Activated naive CD4-positive, alpha-beta T cell treated with anti-CD3 and anti-CD28 coated beads, Interleukin-2, amount 10 ng/mL, durations not matched to agents 7 days and 5 days (primary cell): ENCODE results near the gene PIGK.

Experiments
- CTCF ChIA-PET: fragments of 350-600 bp; sonication (Branson Sonifier 250); formaldehyde crosslinking; loops from one replicate; lab custom pipeline; 2021; ENCODE audit warnings: antibody characterized with exemption; lab: Charles Lee
- DNase-seq: peaks from one replicate; pipeline ENCODE4 v3.0.0-alpha.2; 2020
- H3K27ac Mint-ChIP-seq: one replicate; pipeline ENCODE4 v1.8.0; 2021; ENCODE audit warnings: mild to moderate bottlenecking, moderate library complexity, mixed read lengths
- H3K27me3 Mint-ChIP-seq: one replicate; pipeline ENCODE4 v1.8.0; 2021; ENCODE audit warnings: mild to moderate bottlenecking, mixed read lengths
- H3K36me3 Mint-ChIP-seq: one replicate; pipeline ENCODE4 v1.8.0; 2021; ENCODE audit warnings: mixed read lengths
- H3K4me1 Mint-ChIP-seq: one replicate; pipeline ENCODE4 v1.8.0; 2021; ENCODE audit warnings: mixed read lengths
- H3K4me3 Mint-ChIP-seq: one replicate; pipeline ENCODE4 v1.8.0; 2021; ENCODE audit warnings: mild to moderate bottlenecking, moderate library complexity, mixed read lengths
- H3K9me3 Mint-ChIP-seq: one replicate; pipeline ENCODE4 v1.8.0; 2021; ENCODE audit warnings: mixed read lengths

The PIGK gene

GRCh38 chr1:77219166-77219887 lies at the start of gene PIGK:
TSS of gene PIGK (minus strand) at chr1:77219430. CDS start at chr1:77219402, 28 bp downstream.
- Mint-ChIP-seq H3K9me3 (no peaks in the 10 kb centered on the region), H3K27me3 (no peaks in the 10 kb centered on the region), H3K4me1 (peaks cover 33% of the 10 kb centered on the region), H3K4me3 (peak within 1 kb of the TSS; percentile 93), H3K36me3 (peaks cover 23% of the 10 kb centered on the region), H3K27ac (peak within 1 kb of the TSS; percentile 91)
- CTCF ChIA-PET, result interaction anchor here (0.5 to 1.1 kb wide), 2 partner anchors 94 to 1065 kb away, joined by 3 read pairs; no protein-coding TSS in a partner anchor
- DNase-seq, result peak; percentile 94

- no peak overlapping the region for H3K27ac Mint-ChIP-seq
- no peaks in the 10 kb centered on the region for H3K27me3 Mint-ChIP-seq
- no peak overlapping the region for H3K4me3 Mint-ChIP-seq
- DNase-seq, result peak; percentile 26
- H3K36me3 Mint-ChIP-seq, result no peaks in the 10 kb centered on the region
- CTCF ChIA-PET, result no interaction called here
- no peaks in the 10 kb centered on the region for H3K4me1 Mint-ChIP-seq
- H3K9me3 Mint-ChIP-seq, result no peaks in the 10 kb centered on the region
Observed at GRCh38 chr1:77267035-77267434, 47.8 kb upstream of the PIGK start.

GRCh38 chr1:77265180-77265579 lies 46.0 kb upstream of the PIGK start:
- Mint-ChIP-seq H3K27me3 (no peaks in the 10 kb centered on the region), H3K9me3 (no peaks in the 10 kb centered on the region)

GRCh38 chr1:77263708-77264107 lies 44.5 kb upstream of the PIGK start:
- CTCF ChIA-PET, result no interaction called here
- Mint-ChIP-seq H3K36me3 (no peaks in the 10 kb centered on the region), H3K27me3 (no peaks in the 10 kb centered on the region)

More at GRCh38 chr1:77265180-77265579, 46.0 kb upstream of the PIGK start:
- CTCF ChIA-PET, result no interaction called here
- no peaks in the 10 kb centered on the region for H3K4me1 Mint-ChIP-seq
- no peaks in the 10 kb centered on the region for H3K36me3 Mint-ChIP-seq
- no peak overlapping the region for H3K4me3 Mint-ChIP-seq
- no peak for DNase-seq
- H3K27ac Mint-ChIP-seq, result no peak overlapping the region

GRCh38 chr1:77253211-77253610 lies 34.0 kb upstream of the PIGK start:
- CTCF ChIA-PET, result no interaction called here
- H3K4me3 Mint-ChIP-seq, result no peak overlapping the region
- no peak overlapping the region for H3K27ac Mint-ChIP-seq
- peaks cover 7% of the 10 kb centered on the region for H3K36me3 Mint-ChIP-seq
- peaks cover 5% of the 10 kb centered on the region for H3K4me1 Mint-ChIP-seq
- H3K9me3 Mint-ChIP-seq, result peaks cover 38% of the 10 kb centered on the region
- H3K27me3 Mint-ChIP-seq, result peaks cover 4% of the 10 kb centered on the region
- no peak for DNase-seq

More at GRCh38 chr1:77263708-77264107, 44.5 kb upstream of the PIGK start:
- no peaks in the 10 kb centered on the region for H3K9me3 Mint-ChIP-seq
- no peak for DNase-seq
- H3K4me1 Mint-ChIP-seq, result no peaks in the 10 kb centered on the region
- no peak overlapping the region for H3K4me3 Mint-ChIP-seq
- H3K27ac Mint-ChIP-seq, result no peak overlapping the region

GRCh38 chr1:77250126-77250525 lies 30.9 kb upstream of the PIGK start:
- Mint-ChIP-seq H3K27ac (no peak overlapping the region), H3K9me3 (peaks cover 39% of the 10 kb centered on the region), H3K4me1 (peaks cover 5% of the 10 kb centered on the region), H3K4me3 (no peak overlapping the region), H3K36me3 (peaks cover 8% of the 10 kb centered on the region), H3K27me3 (peaks cover 7% of the 10 kb centered on the region)
- DNase-seq, result no peak
- CTCF ChIA-PET, result no interaction called here

GRCh38 chr1:77245830-77246229 lies 26.6 kb upstream of the PIGK start:
- Mint-ChIP-seq H3K27me3 (peaks cover 7% of the 10 kb centered on the region), H3K36me3 (peaks cover 8% of the 10 kb centered on the region), H3K4me3 (no peak overlapping the region), H3K4me1 (peaks cover 5% of the 10 kb centered on the region), H3K9me3 (peaks cover 29% of the 10 kb centered on the region), H3K27ac (no peak overlapping the region)
- CTCF ChIA-PET, result no interaction called here
- no peak for DNase-seq

- CTCF ChIA-PET, result no interaction called here
- no peak overlapping the region for H3K27ac Mint-ChIP-seq
- no peak overlapping the region for H3K4me3 Mint-ChIP-seq
- H3K9me3 Mint-ChIP-seq, result peaks cover 3% of the 10 kb centered on the region
- peaks cover 4% of the 10 kb centered on the region for H3K27me3 Mint-ChIP-seq
- no peaks in the 10 kb centered on the region for H3K4me1 Mint-ChIP-seq
- no peak for DNase-seq
- no peaks in the 10 kb centered on the region for H3K36me3 Mint-ChIP-seq
Observed at GRCh38 chr1:77239311-77239710, 20.1 kb upstream of the PIGK start.

GRCh38 chr1:77238462-77238861 lies 19.2 kb upstream of the PIGK start:
- Mint-ChIP-seq H3K4me1 (no peaks in the 10 kb centered on the region), H3K27ac (no peak overlapping the region), H3K27me3 (peaks cover 4% of the 10 kb centered on the region), H3K9me3 (peaks cover 3% of the 10 kb centered on the region), H3K4me3 (no peak overlapping the region), H3K36me3 (no peaks in the 10 kb centered on the region)
- no peak for DNase-seq
- CTCF ChIA-PET, result no interaction called here

GRCh38 chr1:77234943-77235342 lies 15.7 kb upstream of the PIGK start:
- CTCF ChIA-PET, result no interaction called here
- no peak for DNase-seq
- Mint-ChIP-seq H3K27me3 (no peaks in the 10 kb centered on the region), H3K4me3 (no peak overlapping the region), H3K9me3 (peaks cover 6% of the 10 kb centered on the region), H3K4me1 (no peaks in the 10 kb centered on the region), H3K36me3 (no peaks in the 10 kb centered on the region), H3K27ac (no peak overlapping the region)

- Mint-ChIP-seq H3K4me3 (no peak overlapping the region), H3K27me3 (no peaks in the 10 kb centered on the region), H3K27ac (no peak overlapping the region), H3K9me3 (peaks cover 6% of the 10 kb centered on the region), H3K4me1 (no peaks in the 10 kb centered on the region), H3K36me3 (no peaks in the 10 kb centered on the region)
- CTCF ChIA-PET, result no interaction called here
- DNase-seq, result no peak
Observed at GRCh38 chr1:77234096-77234495, 14.9 kb upstream of the PIGK start.

- Mint-ChIP-seq H3K27ac (no peak overlapping the region), H3K9me3 (peaks cover 6% of the 10 kb centered on the region), H3K4me3 (no peak overlapping the region), H3K36me3 (no peaks in the 10 kb centered on the region), H3K27me3 (no peaks in the 10 kb centered on the region), H3K4me1 (no peaks in the 10 kb centered on the region)
- CTCF ChIA-PET, result no interaction called here
- no peak for DNase-seq
Observed at GRCh38 chr1:77232829-77233228, 13.6 kb upstream of the PIGK start.

GRCh38 chr1:77230051-77230450 lies 10.8 kb upstream of the PIGK start:
- H3K4me3 Mint-ChIP-seq, result no peak overlapping the region
- no peaks in the 10 kb centered on the region for H3K4me1 Mint-ChIP-seq
- H3K27ac Mint-ChIP-seq, result no peak overlapping the region
- H3K36me3 Mint-ChIP-seq, result no peaks in the 10 kb centered on the region
- no peak for DNase-seq
- no peaks in the 10 kb centered on the region for H3K27me3 Mint-ChIP-seq
- peaks cover 6% of the 10 kb centered on the region for H3K9me3 Mint-ChIP-seq
- CTCF ChIA-PET, result no interaction called here

- H3K4me1 Mint-ChIP-seq, result no peaks in the 10 kb centered on the region
- H3K4me3 Mint-ChIP-seq, result no peak overlapping the region
- H3K9me3 Mint-ChIP-seq, result peaks cover 6% of the 10 kb centered on the region
- no peaks in the 10 kb centered on the region for H3K36me3 Mint-ChIP-seq
- CTCF ChIA-PET, result no interaction called here
- no peak for DNase-seq
- no peak overlapping the region for H3K27ac Mint-ChIP-seq
- no peaks in the 10 kb centered on the region for H3K27me3 Mint-ChIP-seq
Observed at GRCh38 chr1:77228836-77229235, 9.6 kb upstream of the PIGK start.

- CTCF ChIA-PET, result no interaction called here
- DNase-seq, result no peak
- Mint-ChIP-seq H3K4me1 (no peaks in the 10 kb centered on the region), H3K9me3 (no peaks in the 10 kb centered on the region), H3K36me3 (peaks cover 8% of the 10 kb centered on the region), H3K4me3 (no peak overlapping the region), H3K27me3 (no peaks in the 10 kb centered on the region), H3K27ac (no peak overlapping the region)
Observed at GRCh38 chr1:77227381-77227780, 8.2 kb upstream of the PIGK start.
